ENCODE data around the gene VAC14.

Gene VAC14

DNA sequence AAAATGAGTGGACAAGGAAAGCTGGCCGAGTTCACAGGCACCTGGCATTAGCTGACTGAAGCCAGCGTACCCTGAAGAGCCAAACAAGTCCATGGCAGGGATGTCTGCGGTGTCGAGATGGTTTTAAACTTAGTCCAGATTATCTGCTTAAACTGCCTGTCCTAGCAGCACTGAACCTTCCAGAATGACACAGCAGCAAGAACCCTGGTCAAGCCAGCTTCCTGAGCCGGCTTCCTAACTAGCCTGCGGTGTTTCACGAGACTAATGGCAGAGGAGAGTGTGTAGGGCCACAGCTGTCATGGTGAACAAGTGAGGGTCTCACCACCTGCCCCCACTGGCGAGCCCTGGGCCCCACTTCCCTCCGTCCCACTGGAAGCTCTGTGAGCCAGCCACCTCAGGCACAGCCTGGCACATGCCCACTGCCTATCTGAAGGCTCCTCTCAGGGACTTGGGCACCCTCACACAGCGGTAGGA is 86.3 kb downstream of the VAC14 start:
- H3K4me3 ChIP-seq (replicated peaks; ENCODE audit: low read depth, low read length), result no peak overlapping the region
- DNase-seq (ENCODE audit: low read depth), result no peak
- TF ChIP-seq, protein P1, sequence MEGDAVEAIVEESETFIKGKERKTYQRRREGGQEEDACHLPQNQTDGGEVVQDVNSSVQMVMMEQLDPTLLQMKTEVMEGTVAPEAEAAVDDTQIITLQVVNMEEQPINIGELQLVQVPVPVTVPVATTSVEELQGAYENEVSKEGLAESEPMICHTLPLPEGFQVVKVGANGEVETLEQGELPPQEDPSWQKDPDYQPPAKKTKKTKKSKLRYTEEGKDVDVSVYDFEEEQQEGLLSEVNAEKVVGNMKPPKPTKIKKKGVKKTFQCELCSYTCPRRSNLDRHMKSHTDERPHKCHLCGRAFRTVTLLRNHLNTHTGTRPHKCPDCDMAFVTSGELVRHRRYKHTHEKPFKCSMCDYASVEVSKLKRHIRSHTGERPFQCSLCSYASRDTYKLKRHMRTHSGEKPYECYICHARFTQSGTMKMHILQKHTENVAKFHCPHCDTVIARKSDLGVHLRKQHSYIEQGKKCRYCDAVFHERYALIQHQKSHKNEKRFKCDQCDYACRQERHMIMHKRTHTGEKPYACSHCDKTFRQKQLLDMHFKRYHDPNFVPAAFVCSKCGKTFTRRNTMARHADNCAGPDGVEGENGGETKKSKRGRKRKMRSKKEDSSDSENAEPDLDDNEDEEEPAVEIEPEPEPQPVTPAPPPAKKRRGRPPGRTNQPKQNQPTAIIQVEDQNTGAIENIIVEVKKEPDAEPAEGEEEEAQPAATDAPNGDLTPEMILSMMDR (IDR thresholded peaks at IDR 0.05; ENCODE audit: low read length, missing control alignments), result no peak

DNA sequence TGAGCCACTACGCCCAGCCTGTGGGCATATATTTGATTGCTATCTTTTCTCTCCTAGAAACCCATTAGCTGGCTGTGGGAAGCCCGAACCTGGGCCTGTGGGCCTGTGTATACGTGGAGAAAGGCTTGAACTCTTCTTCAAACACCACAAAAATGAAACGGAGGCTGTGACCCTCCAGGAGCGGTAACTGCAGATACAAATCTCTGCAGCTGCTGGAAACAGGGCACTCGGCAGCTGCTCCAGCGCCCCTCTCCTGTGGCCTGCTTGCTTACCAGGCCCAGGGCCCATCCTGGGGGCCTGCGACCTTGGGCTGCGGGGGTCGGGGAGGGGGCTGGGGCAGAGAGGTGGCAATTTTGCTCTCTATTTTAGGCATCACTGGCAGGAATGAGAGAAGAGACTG is 87.1 kb downstream of the VAC14 start:
- no peak overlapping the region for H3K4me3 ChIP-seq (replicated peaks; ENCODE audit: low read depth, low read length)
- no peak for DNase-seq (ENCODE audit: low read depth)
- TF ChIP-seq, protein P1 (IDR thresholded peaks at IDR 0.05; ENCODE audit: low read length, missing control alignments), result no peak

DNA sequence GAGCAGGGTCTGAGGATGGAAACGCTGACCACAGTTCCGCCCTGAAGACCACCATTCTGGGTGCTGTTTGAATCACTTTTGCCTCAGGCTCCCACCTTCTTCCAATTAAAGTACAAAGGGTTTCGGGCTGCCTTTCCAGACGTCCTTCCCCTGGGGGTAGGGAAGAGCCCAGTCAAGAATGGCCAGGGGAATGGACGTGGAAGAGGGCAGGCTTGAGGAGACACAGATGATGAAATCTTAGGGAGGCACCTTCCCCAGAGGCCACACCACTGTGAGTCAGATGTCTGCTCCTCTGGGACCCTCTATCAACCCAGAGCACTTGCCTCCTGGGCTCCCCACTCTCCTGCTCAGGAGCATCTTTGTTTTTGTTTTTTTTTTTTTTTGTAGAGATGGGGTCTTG is 87.6 kb downstream of the VAC14 start:
- H3K4me3 ChIP-seq (replicated peaks; ENCODE audit: low read depth, low read length), result no peak overlapping the region
- TF ChIP-seq, protein P1 (IDR thresholded peaks at IDR 0.05; ENCODE audit: low read length, missing control alignments), result no peak
- DNase-seq (ENCODE audit: low read depth), result no peak

DNA sequence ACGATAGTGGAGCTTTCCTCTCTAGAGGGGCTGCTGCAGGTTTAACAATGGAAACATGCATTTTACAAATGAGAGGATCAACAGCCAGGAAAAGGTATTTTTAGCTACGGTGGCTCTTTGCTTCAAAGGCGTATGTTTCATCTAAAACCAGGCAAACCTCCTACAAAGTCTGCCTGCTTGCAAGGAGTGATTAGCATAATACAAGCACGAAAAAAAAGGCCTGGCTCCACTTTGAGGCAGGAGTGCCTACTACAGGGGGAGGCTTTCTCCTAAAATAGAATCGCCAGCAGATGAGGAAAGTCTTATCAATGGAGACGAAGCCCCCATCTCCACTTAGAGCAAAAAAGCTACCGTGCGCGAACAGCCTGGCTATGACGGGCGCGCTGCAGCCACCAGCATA is 88.0 kb downstream of the VAC14 start:
- no peak overlapping the region for H3K4me3 ChIP-seq (replicated peaks; ENCODE audit: low read depth, low read length)
- TF ChIP-seq, protein P1 (IDR thresholded peaks at IDR 0.05; ENCODE audit: low read length, missing control alignments), result no peak
- DNase-seq (ENCODE audit: low read depth), result no peak

DNA sequence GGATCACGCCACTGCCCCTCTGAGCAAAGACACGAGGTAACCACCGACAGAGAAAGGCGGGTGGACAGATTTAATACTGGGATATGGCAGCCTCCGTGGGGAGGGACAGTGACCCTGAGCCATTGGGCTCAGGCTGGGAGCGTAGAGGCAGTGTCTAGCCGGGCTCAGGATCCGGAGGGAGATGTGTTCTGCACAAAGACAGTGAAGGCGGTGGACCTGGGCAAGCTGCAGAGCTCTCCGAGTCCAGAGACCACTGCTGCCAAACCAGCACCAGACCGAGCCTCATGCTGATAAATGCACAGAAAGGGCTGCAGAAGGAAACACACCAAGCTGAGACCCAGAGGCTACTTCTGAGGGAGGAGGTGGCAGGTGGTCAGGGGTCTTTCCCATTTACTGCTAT is 88.6 kb downstream of the VAC14 start:
- DNase-seq (ENCODE audit: low read depth), result no peak
- H3K4me3 ChIP-seq (replicated peaks; ENCODE audit: low read depth, low read length), result no peak overlapping the region
- TF ChIP-seq, protein P1 (IDR thresholded peaks at IDR 0.05; ENCODE audit: low read length, missing control alignments), result no peak

DNA sequence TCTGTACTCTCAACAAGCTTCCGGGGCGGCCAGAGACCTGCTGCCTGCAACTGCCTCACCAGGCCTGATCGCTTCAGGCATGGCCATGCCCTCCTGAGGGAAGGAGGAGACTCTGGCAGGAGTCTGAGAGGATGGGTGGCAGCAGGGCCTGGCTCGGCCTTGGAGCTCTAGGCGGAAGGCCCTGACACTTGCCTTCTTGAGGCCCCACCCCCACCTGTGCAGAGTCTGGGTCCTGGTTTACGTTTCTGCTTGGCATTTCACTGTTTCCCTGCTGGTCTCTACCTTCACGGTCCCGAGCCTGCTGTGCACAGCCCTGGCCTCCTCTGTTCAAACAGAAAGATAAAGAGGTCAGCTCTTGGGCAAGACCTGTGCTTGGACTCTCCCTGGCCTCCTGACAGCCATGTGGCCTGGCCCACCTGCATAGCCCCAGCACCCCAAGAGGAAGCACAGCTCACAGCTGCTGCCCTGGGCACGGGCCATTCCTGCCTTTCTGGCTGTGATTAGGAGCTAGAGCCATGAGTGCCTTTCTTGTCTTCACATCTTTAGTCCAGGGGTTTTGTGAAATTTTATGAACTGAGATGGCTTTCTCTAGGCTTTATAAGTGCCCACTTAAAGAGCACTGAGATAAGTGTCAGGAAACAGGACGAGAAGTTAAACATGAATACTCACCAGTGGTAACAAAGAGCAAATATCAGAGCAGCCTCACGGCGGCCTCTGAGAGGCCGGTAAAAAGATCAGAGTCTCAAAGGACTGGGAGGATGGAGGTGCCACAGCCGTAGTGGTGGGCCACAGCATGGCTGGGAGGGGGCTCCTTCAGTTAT is 89.5 kb downstream of the VAC14 start:
- TF ChIP-seq, protein P1 (IDR thresholded peaks at IDR 0.05; ENCODE audit: low read length, missing control alignments), result no peak
- H3K4me3 ChIP-seq (replicated peaks; ENCODE audit: low read depth, low read length), result no peak overlapping the region
- no peak for DNase-seq (ENCODE audit: low read depth)

All from fibroblast of pulmonary artery (primary cell).